Neural cell (in vitro differentiated cells): Measurements from ENCODE around the gene MRPL42.

Experiments
- CTCF ChIP-seq: fragments of 450-650 bp; IDR thresholded peaks from 2 replicates; pipeline ENCODE4 v1.5.1; 2014; ENCODE audit warnings: antibody characterized with exemption, mild to moderate bottlenecking, moderate library complexity; ENCODE audit not compliant: poor library complexity, severe bottlenecking
- EP300 ChIP-seq: fragments of 450-650 bp; conservative IDR thresholded peaks from 2 replicates; pipeline ENCODE4 v1.6.1; 2014; ENCODE audit warnings: antibody characterized with exemption, mild to moderate bottlenecking, moderate library complexity; ENCODE audit not compliant: poor library complexity, severe bottlenecking
- EZH2 ChIP-seq: fragments of 200-600, 300-800 bp; shearing (Covaris generic), sonication (generic); IDR thresholded peaks from 2 replicates; pipeline ENCODE4 v1.6.1; 2014; ENCODE audit warnings: antibody characterized with exemption, low read length, borderline replicate concordance, mild to moderate bottlenecking; ENCODE audit not compliant: insufficient read depth, poor library complexity, severe bottlenecking
- POLR2AphosphoS5 ChIP-seq: IDR thresholded peaks from 2 replicates; pipeline ENCODE4 v1.6.1; 2012
- RAD21 ChIP-seq: fragments of 450-650 bp; conservative IDR thresholded peaks from 2 replicates; pipeline ENCODE4 v1.6.1; 2014; ENCODE audit warnings: antibody characterized with exemption, mild to moderate bottlenecking, moderate library complexity
- REST ChIP-seq: IDR thresholded peaks from 2 replicates; pipeline ENCODE4 v1.6.1; 2012; ENCODE audit warnings: borderline replicate concordance
- SMC3 ChIP-seq: fragments of 450-650 bp; conservative IDR thresholded peaks from 2 replicates; pipeline ENCODE4 v1.6.1; 2014; ENCODE audit warnings: antibody characterized with exemption, mild to moderate bottlenecking, moderate library complexity; ENCODE audit not compliant: poor library complexity

- TF ChIP-seq CTCF (no peak), REST (no peak), SMC3 (no peak), EZH2 (no peak), RAD21 (no peak), EP300 (no peak), POLR2AphosphoS5 (no peak)
Measured at GRCh38 chr12:93539821-93540220, 72.5 kb downstream of the MRPL42 start.
